Cardiac fibroblast (primary cell): ENCODE measurements around the gene ENTPD6.

Experiments used
- DNase-seq, 2 donors: peaks; one replicate each; pipeline versions ENCODE4 v3.0.0 to v3.0.0-alpha.2; 2010; ENCODE audit warnings: low read depth in 2 of 2
- H3K4me3 ChIP-seq, 2 donors: replicated peaks in 1 of 2; 1 replicate in 1 of 2; 2 replicates in 1 of 2; pipeline ENCODE4 v1.5.1; 2011; ENCODE audit warnings: low read depth in 2 of 2, low read length in 2 of 2, mild to moderate bottlenecking in 2 of 2, moderate library complexity in 1 of 2
- TF ChIP-seq, protein P1 (sequence below): IDR thresholded peaks from one replicate; pipeline ENCODE4 v1.5.1; 2011; ENCODE audit warnings: low read depth, mild to moderate bottlenecking, low read length, inconsistent platforms

ENTPD6 gene

DNA sequence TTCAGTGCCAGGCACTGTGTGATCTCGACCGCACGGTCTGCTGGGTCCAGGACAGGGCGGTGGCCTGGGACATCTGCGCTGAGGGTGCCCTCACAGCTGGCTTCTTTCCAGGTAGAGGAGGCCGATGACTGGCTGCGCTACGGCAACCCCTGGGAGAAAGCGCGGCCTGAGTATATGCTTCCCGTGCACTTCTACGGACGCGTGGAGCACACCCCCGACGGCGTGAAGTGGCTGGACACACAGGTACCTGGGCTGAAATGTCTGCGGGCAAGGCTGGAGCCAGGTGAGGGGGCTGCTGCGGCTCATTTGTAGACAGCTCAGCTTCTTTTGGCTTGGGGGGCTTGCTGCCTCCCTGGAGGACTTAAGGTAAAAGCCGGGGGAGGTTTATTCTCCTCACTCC, 79.0 kb downstream of the ENTPD6 start:
- TF ChIP-seq, protein P1, sequence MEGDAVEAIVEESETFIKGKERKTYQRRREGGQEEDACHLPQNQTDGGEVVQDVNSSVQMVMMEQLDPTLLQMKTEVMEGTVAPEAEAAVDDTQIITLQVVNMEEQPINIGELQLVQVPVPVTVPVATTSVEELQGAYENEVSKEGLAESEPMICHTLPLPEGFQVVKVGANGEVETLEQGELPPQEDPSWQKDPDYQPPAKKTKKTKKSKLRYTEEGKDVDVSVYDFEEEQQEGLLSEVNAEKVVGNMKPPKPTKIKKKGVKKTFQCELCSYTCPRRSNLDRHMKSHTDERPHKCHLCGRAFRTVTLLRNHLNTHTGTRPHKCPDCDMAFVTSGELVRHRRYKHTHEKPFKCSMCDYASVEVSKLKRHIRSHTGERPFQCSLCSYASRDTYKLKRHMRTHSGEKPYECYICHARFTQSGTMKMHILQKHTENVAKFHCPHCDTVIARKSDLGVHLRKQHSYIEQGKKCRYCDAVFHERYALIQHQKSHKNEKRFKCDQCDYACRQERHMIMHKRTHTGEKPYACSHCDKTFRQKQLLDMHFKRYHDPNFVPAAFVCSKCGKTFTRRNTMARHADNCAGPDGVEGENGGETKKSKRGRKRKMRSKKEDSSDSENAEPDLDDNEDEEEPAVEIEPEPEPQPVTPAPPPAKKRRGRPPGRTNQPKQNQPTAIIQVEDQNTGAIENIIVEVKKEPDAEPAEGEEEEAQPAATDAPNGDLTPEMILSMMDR: no peak
- H3K4me3 ChIP-seq: no peak overlapping the region
- no peak for DNase-seq

DNA sequence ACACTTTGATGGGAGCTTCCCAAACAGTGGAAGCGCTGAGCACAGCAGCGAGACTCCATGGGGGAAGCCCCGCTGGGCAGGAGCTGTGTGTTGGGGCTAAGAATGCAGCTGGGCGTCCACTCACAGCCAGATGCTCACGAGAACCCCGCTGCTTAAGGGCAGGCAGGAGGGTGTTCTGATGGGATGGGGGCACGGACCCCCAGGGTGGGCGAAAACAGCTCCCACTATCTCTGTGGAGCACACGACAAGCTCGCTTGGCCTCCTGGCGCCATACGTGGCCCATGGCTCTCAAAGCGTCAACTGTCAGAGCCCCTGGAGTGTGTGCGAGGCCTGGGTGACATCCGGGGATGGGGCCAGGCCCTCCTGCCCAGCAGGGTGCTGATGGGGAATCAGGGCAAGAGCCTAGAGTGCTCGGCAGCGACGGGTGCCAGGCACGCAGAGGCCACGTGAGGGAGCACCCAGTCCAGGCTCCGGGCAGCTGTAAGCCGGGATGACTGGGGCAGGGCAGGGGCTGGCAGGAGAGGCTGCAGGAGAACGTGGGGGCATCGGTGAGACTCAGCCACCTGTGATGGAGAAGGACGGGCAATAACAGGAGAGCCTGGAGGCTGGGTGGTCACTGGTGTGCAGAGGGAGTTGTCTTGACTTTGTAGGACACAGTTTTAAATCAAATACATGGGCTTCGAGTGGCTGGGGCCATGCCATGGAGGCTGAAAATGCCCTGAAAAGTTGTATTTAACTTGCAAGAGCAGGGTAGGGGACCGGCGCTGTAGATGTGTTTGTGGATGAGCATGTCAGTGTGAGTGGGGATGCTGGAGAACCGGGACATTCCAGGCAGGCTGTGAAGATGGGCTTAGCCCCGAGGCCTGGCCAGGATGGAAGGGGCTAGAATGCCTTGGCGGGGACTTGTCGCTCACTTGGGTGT, 79.6 kb downstream of the ENTPD6 start:
- DNase-seq: no peak
- TF ChIP-seq, protein P1: no peak
- H3K4me3 ChIP-seq: no peak overlapping the region

GRCh38 chr20:25275813-25276532, 80.5 kb downstream of the ENTPD6 start:
- TF ChIP-seq, protein P1: no peak
- no peak overlapping the region for H3K4me3 ChIP-seq
- no peak for DNase-seq
